ENCODE measurements around the gene UNC93A.
"Not testable (repeated sequence)": the region's sequence is repeated elsewhere in the genome, so short reads cannot be mapped to it uniquely, and the experiment has no call there.

Gene UNC93A

GRCh38 chr6:167317172-167317571 lies 26.1 kb downstream of the UNC93A start:
- DNase-seq: no peak

- DNase-seq: not testable (repeated sequence)
Measured at GRCh38 chr6:167318354-167318753, 27.2 kb downstream of the UNC93A start.

- not testable (repeated sequence) for DNase-seq
Measured at GRCh38 chr6:167318856-167319255, 27.7 kb downstream of the UNC93A start.

- not testable (repeated sequence) for DNase-seq
Measured at GRCh38 chr6:167319856-167320753, 29.0 kb downstream of the UNC93A start.

GRCh38 chr6:167320754-167321056 lies 29.6 kb downstream of the UNC93A start:
- not testable (repeated sequence) for DNase-seq

GRCh38 chr6:167321185-167321584 lies 30.1 kb downstream of the UNC93A start:
- DNase-seq: not testable (repeated sequence)

- DNase-seq: no peak
Measured at GRCh38 chr6:167323111-167323510, 32.0 kb downstream of the UNC93A start.

GRCh38 chr6:167324111-167324510 lies 33.0 kb downstream of the UNC93A start:
- DNase-seq: no peak

GRCh38 chr6:167325766-167326165 lies 34.7 kb downstream of the UNC93A start:
- no peak for DNase-seq

- DNase-seq: no peak
Measured at GRCh38 chr6:167327391-167327790, 36.3 kb downstream of the UNC93A start.

- no peak for DNase-seq
Measured at GRCh38 chr6:167328086-167328485, 37.0 kb downstream of the UNC93A start.

- no peak for DNase-seq
Measured at GRCh38 chr6:167329014-167329413, 37.9 kb downstream of the UNC93A start.

GRCh38 chr6:167330750-167331149 lies 39.6 kb downstream of the UNC93A start:
- no peak for DNase-seq

GRCh38 chr6:167331565-167331964 lies 40.5 kb downstream of the UNC93A start:
- DNase-seq: no peak

GRCh38 chr6:167336844-167337630 lies 45.9 kb downstream of the UNC93A start:
- no peak for DNase-seq

GRCh38 chr6:167337675-167338449 lies 46.7 kb downstream of the UNC93A start:
- DNase-seq: no peak

- no peak for DNase-seq
Measured at GRCh38 chr6:167338541-167339117, 47.5 kb downstream of the UNC93A start.

- DNase-seq: peak; percentile 23 to 36
Measured at GRCh38 chr6:167341038-167341583, 50.0 kb downstream of the UNC93A start.

- DNase-seq: peak; percentile 15 to 38
Measured at GRCh38 chr6:167341665-167342655, 50.8 kb downstream of the UNC93A start.

- DNase-seq: no peak
Measured at GRCh38 chr6:167342879-167343610, 51.9 kb downstream of the UNC93A start.

- no peak for DNase-seq
Measured at GRCh38 chr6:167345348-167345747, 54.2 kb downstream of the UNC93A start.
